ENCODE results near the gene CLEC2B. TPM values are rescaled to one million over a fixed set of nuclear protein-coding genes. Genes with fewer than 3 reads are reported as not detected.
A peak's percentile ranks its signal among the peaks of the same experiment; 100 is the strongest.

The CLEC2B gene
- total and polyA plus RNA-seq, 8 donors = 0.65 to 6.3 (median 1.6) TPM

GRCh38 chr12:9866860-9867269 is 2.3 kb downstream of the CLEC2B start:
- H3K36me3 ChIP-seq = no peaks in the 10 kb centered on the region
- FAIRE-seq (no peak), DNase-seq (no peak), ATAC-seq (no peak)
- H3K9me3 ChIP-seq = no peaks in the 10 kb centered on the region
- intact Hi-C loops (cut with DNase I) = no loop called here
- H3K4me3 ChIP-seq = peak overlapping the region in 1 of 4 donors; percentile 38
- no peak overlapping the region for H3K27ac ChIP-seq
- H3K27me3 ChIP-seq = peaks cover 0 to 3% (median 0%) of the 10 kb centered on the region in 4 donors
- peaks cover 0 to 6% (median 0%) of the 10 kb centered on the region in 3 donors for H3K4me1 ChIP-seq
- 52 to 60% methylated on average over 4 of the region's 4 CpGs for WGBS, 2 donors
- TF ChIP-seq CTCF (IDR thresholded peaks at IDR 0.05) = no peak

GRCh38 chr12:9864913-9865675 is 4.1 kb downstream of the CLEC2B start:
- H3K27ac ChIP-seq = no peak overlapping the region
- intact Hi-C loops (cut with DNase I) = no loop called here
- no peak for ATAC-seq
- H3K4me1 ChIP-seq = peaks cover 0 to 6% (median 0%) of the 10 kb centered on the region in 3 donors
- no peaks in the 10 kb centered on the region for H3K36me3 ChIP-seq
- no peak for DNase-seq
- no peaks in the 10 kb centered on the region for H3K9me3 ChIP-seq
- 57 to 82% methylated on average over 4 of the region's 4 CpGs for WGBS, 2 donors
- TF ChIP-seq CTCF (IDR thresholded peaks at IDR 0.05) = no peak
- peaks cover 0 to 6% (median 0%) of the 10 kb centered on the region in 4 donors for H3K27me3 ChIP-seq
- no peak overlapping the region for H3K4me3 ChIP-seq
- no peak for FAIRE-seq

GRCh38 chr12:9858135-9858534 is 11.0 kb downstream of the CLEC2B start:
- intact Hi-C loops (cut with DNase I) = no loop called here
- no peak overlapping the region for H3K4me3 ChIP-seq
- H3K9me3 ChIP-seq = no peaks in the 10 kb centered on the region
- no peaks in the 10 kb centered on the region for H3K36me3 ChIP-seq
- H3K27ac ChIP-seq = no peak overlapping the region
- FAIRE-seq = no peak
- DNase-seq = no peak
- no peak for ATAC-seq
- TF ChIP-seq CTCF (IDR thresholded peaks at IDR 0.05) = no peak
- H3K27me3 ChIP-seq = peaks cover 0 to 4% (median 0%) of the 10 kb centered on the region in 4 donors
- H3K4me1 ChIP-seq = no peaks in the 10 kb centered on the region

- no peaks in the 10 kb centered on the region for H3K4me1 ChIP-seq
- no peak overlapping the region for H3K27ac ChIP-seq
- WGBS, 2 donors = 40 to 54% methylated on average over 3 of the region's 3 CpGs
- no peak overlapping the region for H3K4me3 ChIP-seq
- ATAC-seq (peak in 1 of 4 donors; percentile 47), FAIRE-seq (no peak), DNase-seq (no peak)
- H3K9me3 ChIP-seq = no peaks in the 10 kb centered on the region
- no peaks in the 10 kb centered on the region for H3K36me3 ChIP-seq
- intact Hi-C loops (cut with DNase I) = no loop called here
- TF ChIP-seq CTCF (IDR thresholded peaks at IDR 0.05) = no peak
- H3K27me3 ChIP-seq = peaks cover 0 to 4% (median 0%) of the 10 kb centered on the region in 4 donors
Measured at GRCh38 chr12:9856894-9857293, 12.3 kb downstream of the CLEC2B start.

- intact Hi-C loops (cut with DNase I) = no loop called here
- Histone ChIP-seq H3K4me1 (no peaks in the 10 kb centered on the region), H3K36me3 (no peaks in the 10 kb centered on the region), H3K9me3 (no peaks in the 10 kb centered on the region), H3K4me3 (no peak overlapping the region), H3K27ac (no peak overlapping the region), H3K27me3 (peaks cover 0 to 4% (median 0%) of the 10 kb centered on the region in 4 donors)
- DNase-seq (no peak), FAIRE-seq (no peak), ATAC-seq (peak in 1 of 4 donors; percentile 29)
- no peak for TF ChIP-seq CTCF (IDR thresholded peaks at IDR 0.05)
- WGBS, 2 donors = 65 to 85% methylated on average over 1 of the region's 1 CpG
Measured at GRCh38 chr12:9856151-9856550, 13.0 kb downstream of the CLEC2B start.
